Karpas-422 (cell line): Measurements from ENCODE around the gene MYO18B. TPM values are rescaled to one million over a fixed set of nuclear protein-coding genes. Genes with fewer than 3 reads are reported as not detected.

Source experiments
- DNase-seq: peaks from one replicate; pipeline ENCODE4 v3.0.0-alpha.2; 2015
- H2AFZ ChIP-seq: fragments of 200-600 bp; sonication (generic); 2 replicates; pipeline ENCODE4 v1.6.1; 2014; ENCODE audit warnings: antibody characterized with exemption, low read length, mixed read lengths
- H3K27ac ChIP-seq: fragments of 200-600 bp; sonication (generic); 2 replicates; pipeline ENCODE4 v1.5.1; 2014; ENCODE audit warnings: mild to moderate bottlenecking, low read length, moderate library complexity
- H3K27me3 ChIP-seq: fragments of 200-600 bp; sonication (generic); 2 replicates; pipeline ENCODE4 v1.6.1; 2014; ENCODE audit warnings: low read length, mixed read lengths
- H3K36me3 ChIP-seq: fragments of 200-600 bp; sonication (generic); 2 replicates; pipeline ENCODE4 v1.6.1; 2014; ENCODE audit warnings: low read length, mixed read lengths; ENCODE audit not compliant: insufficient read depth
- H3K4me1 ChIP-seq: fragments of 200-600 bp; sonication (generic); 2 replicates; pipeline ENCODE4 v1.6.1; 2014; ENCODE audit warnings: mild to moderate bottlenecking, low read length, mixed read lengths
- H3K4me2 ChIP-seq: fragments of 200-600 bp; sonication (generic); 2 replicates; pipeline ENCODE4 v1.6.1; 2014; ENCODE audit warnings: low read length, low read depth, mild to moderate bottlenecking; ENCODE audit not compliant: poor library complexity, severe bottlenecking
- H3K4me3 ChIP-seq: fragments of 200-600 bp; sonication (generic); 2 replicates; pipeline ENCODE4 v1.5.1; 2014; ENCODE audit warnings: mild to moderate bottlenecking, antibody characterized with exemption, low read length, mixed read lengths
- H3K79me2 ChIP-seq: fragments of 200-600 bp; sonication (generic); 2 replicates; pipeline ENCODE4 v1.6.1; 2014; ENCODE audit warnings: mild to moderate bottlenecking, low read length, mixed read lengths
- H3K9ac ChIP-seq: fragments of 200-600 bp; sonication (generic); 2 replicates; pipeline ENCODE4 v1.6.0; 2014; ENCODE audit warnings: low read length
- H3K9me2 ChIP-seq: fragments of 200-600 bp; sonication (generic), shearing (Covaris generic); replicated peaks from 2 replicates; pipeline ENCODE4 v1.6.0; 2014; ENCODE audit warnings: mild to moderate bottlenecking, low read length, moderate library complexity; ENCODE audit not compliant: insufficient read depth
- H3K9me3 ChIP-seq: fragments of 300-700, 200-600 bp; sonication (generic); 2 replicates; pipeline ENCODE4 v1.6.1; 2014; ENCODE audit warnings: low read length, mixed read lengths
- H4K20me1 ChIP-seq: fragments of 200-600 bp; sonication (generic); 2 replicates; pipeline ENCODE4 v1.6.1; 2014; ENCODE audit warnings: mild to moderate bottlenecking, antibody characterized with exemption, low read length, low read depth; ENCODE audit not compliant: insufficient read depth
- total RNA-seq: library from RNA; depleted of rRNA; stranded (reverse); fragments of >200 nt; shearing (Covaris generic); gene quantifications from 2 replicates; pipeline ENCODE4 v1.2.3, GENCODE V29; 2014; ENCODE audit warnings: low replicate concordance

The MYO18B gene
- total RNA-seq, 1 experiment from 2014 or later = not detected

GRCh38 chr22:25833091-25833490 is 91.1 kb downstream of the MYO18B start:
- no peak overlapping the region for H2AFZ ChIP-seq

GRCh38 chr22:25833676-25834075 is 91.7 kb downstream of the MYO18B start:
- Histone ChIP-seq H3K4me1 (peaks cover 8% of the 10 kb centered on the region), H2AFZ (no peak overlapping the region), H3K9me3 (no peaks in the 10 kb centered on the region), H3K27me3 (no peaks in the 10 kb centered on the region), H4K20me1 (no peaks in the 10 kb centered on the region), H3K4me3 (no peak overlapping the region), H3K9ac (no peak overlapping the region), H3K79me2 (no peaks in the 10 kb centered on the region), H3K9me2 (no peaks in the 10 kb centered on the region), H3K4me2 (no peak overlapping the region), H3K27ac (no peak overlapping the region), H3K36me3 (no peaks in the 10 kb centered on the region)
- DNase-seq = no peak

More at GRCh38 chr22:25833091-25833490, 91.1 kb downstream of the MYO18B start:
- Histone ChIP-seq H3K27me3 (no peaks in the 10 kb centered on the region), H4K20me1 (no peaks in the 10 kb centered on the region), H3K27ac (no peak overlapping the region), H3K9me2 (no peaks in the 10 kb centered on the region), H3K9ac (no peak overlapping the region), H3K9me3 (no peaks in the 10 kb centered on the region), H3K4me2 (no peak overlapping the region), H3K4me1 (peaks cover 8% of the 10 kb centered on the region), H3K36me3 (no peaks in the 10 kb centered on the region), H3K4me3 (no peak overlapping the region), H3K79me2 (no peaks in the 10 kb centered on the region)
- DNase-seq = no peak

- Histone ChIP-seq H3K27me3 (no peaks in the 10 kb centered on the region), H3K36me3 (no peaks in the 10 kb centered on the region), H3K9me2 (no peaks in the 10 kb centered on the region), H3K27ac (no peak overlapping the region), H3K4me3 (no peak overlapping the region), H3K9ac (no peak overlapping the region), H3K4me2 (no peak overlapping the region), H4K20me1 (no peaks in the 10 kb centered on the region), H3K4me1 (peaks cover 8% of the 10 kb centered on the region), H3K9me3 (no peaks in the 10 kb centered on the region), H3K79me2 (no peaks in the 10 kb centered on the region), H2AFZ (no peak overlapping the region)
- DNase-seq = no peak
Measured at GRCh38 chr22:25834490-25834889, 92.5 kb downstream of the MYO18B start.

GRCh38 chr22:25835348-25835747 is 93.4 kb downstream of the MYO18B start:
- no peaks in the 10 kb centered on the region for H3K9me2 ChIP-seq
- DNase-seq = no peak

GRCh38 chr22:25837288-25837900 is 95.4 kb downstream of the MYO18B start:
- no peak for DNase-seq
- Histone ChIP-seq H3K27me3 (no peaks in the 10 kb centered on the region), H3K9me3 (no peaks in the 10 kb centered on the region), H3K4me1 (peaks cover 8% of the 10 kb centered on the region), H3K9me2 (no peaks in the 10 kb centered on the region), H2AFZ (no peak overlapping the region), H3K36me3 (no peaks in the 10 kb centered on the region), H3K4me3 (no peak overlapping the region), H3K4me2 (no peak overlapping the region), H3K27ac (no peak overlapping the region), H3K9ac (no peak overlapping the region), H4K20me1 (no peaks in the 10 kb centered on the region), H3K79me2 (no peaks in the 10 kb centered on the region)

More at GRCh38 chr22:25835348-25835747, 93.4 kb downstream of the MYO18B start:
- H3K36me3 ChIP-seq = no peaks in the 10 kb centered on the region
- H3K4me1 ChIP-seq = peaks cover 8% of the 10 kb centered on the region
- H4K20me1 ChIP-seq = no peaks in the 10 kb centered on the region
- H3K4me2 ChIP-seq = no peak overlapping the region
- no peak overlapping the region for H3K9ac ChIP-seq
- H3K27ac ChIP-seq = no peak overlapping the region
- no peak overlapping the region for H2AFZ ChIP-seq
- H3K9me3 ChIP-seq = no peaks in the 10 kb centered on the region
- H3K79me2 ChIP-seq = no peaks in the 10 kb centered on the region
- no peak overlapping the region for H3K4me3 ChIP-seq
- no peaks in the 10 kb centered on the region for H3K27me3 ChIP-seq

GRCh38 chr22:25838960-25839741 is 97.2 kb downstream of the MYO18B start:
- Histone ChIP-seq H3K27ac (no peak overlapping the region), H3K9ac (no peak overlapping the region)

GRCh38 chr22:25839755-25840154 is 97.8 kb downstream of the MYO18B start:
- H3K27ac ChIP-seq = no peak overlapping the region
- no peaks in the 10 kb centered on the region for H3K36me3 ChIP-seq
- no peak overlapping the region for H2AFZ ChIP-seq
- no peaks in the 10 kb centered on the region for H4K20me1 ChIP-seq
- no peak overlapping the region for H3K4me3 ChIP-seq
- H3K9ac ChIP-seq = no peak overlapping the region
- H3K9me2 ChIP-seq = no peaks in the 10 kb centered on the region
- no peaks in the 10 kb centered on the region for H3K9me3 ChIP-seq
- H3K4me2 ChIP-seq = no peak overlapping the region
- H3K79me2 ChIP-seq = no peaks in the 10 kb centered on the region
- H3K27me3 ChIP-seq = no peaks in the 10 kb centered on the region
- H3K4me1 ChIP-seq = peaks cover 2% of the 10 kb centered on the region; the same call in 1 of the 2 replicates
- DNase-seq = no peak

More at GRCh38 chr22:25838960-25839741, 97.2 kb downstream of the MYO18B start:
- Histone ChIP-seq H4K20me1 (no peaks in the 10 kb centered on the region), H3K9me3 (no peaks in the 10 kb centered on the region), H3K4me2 (no peak overlapping the region), H3K36me3 (no peaks in the 10 kb centered on the region), H3K79me2 (no peaks in the 10 kb centered on the region), H3K27me3 (no peaks in the 10 kb centered on the region), H3K4me3 (no peak overlapping the region), H2AFZ (no peak overlapping the region), H3K9me2 (no peaks in the 10 kb centered on the region), H3K4me1 (peaks cover 8% of the 10 kb centered on the region)
- no peak for DNase-seq

GRCh38 chr22:25840167-25840566 is 98.2 kb downstream of the MYO18B start:
- Histone ChIP-seq H3K36me3 (no peaks in the 10 kb centered on the region), H3K4me1 (no peaks in the 10 kb centered on the region), H3K27ac (no peak overlapping the region), H3K9me2 (no peaks in the 10 kb centered on the region), H2AFZ (no peak overlapping the region), H3K4me3 (no peak overlapping the region), H3K9ac (no peak overlapping the region), H3K9me3 (no peaks in the 10 kb centered on the region), H3K79me2 (no peaks in the 10 kb centered on the region), H3K27me3 (no peaks in the 10 kb centered on the region), H4K20me1 (no peaks in the 10 kb centered on the region), H3K4me2 (no peak overlapping the region)
- DNase-seq = no peak
